ENCODE results near the gene SLC39A11.

- no peak for TF ChIP-seq CTCF (IDR thresholded peaks at IDR 0.05)
- no peak for TF ChIP-seq POLR2AphosphoS5 (IDR thresholded peaks at IDR 0.05)
These were observed 162.5 kb downstream of the SLC39A11 start for GRCh38 chr17:72930031-72930430.

Measured in upper lobe of left lung (tissue), 4 donors.